GM21717 (cell line): ENCODE data around the gene EML4.

Source experiments
- ATAC-seq: cut with Tn5 transposase; IDR thresholded peaks from one replicate; pipeline ENCODE4 v1.9.1; 2021; ENCODE audit warnings: mild to moderate bottlenecking, moderate library complexity; ENCODE audit not compliant: unreplicated experiment

The EML4 gene

DNA sequence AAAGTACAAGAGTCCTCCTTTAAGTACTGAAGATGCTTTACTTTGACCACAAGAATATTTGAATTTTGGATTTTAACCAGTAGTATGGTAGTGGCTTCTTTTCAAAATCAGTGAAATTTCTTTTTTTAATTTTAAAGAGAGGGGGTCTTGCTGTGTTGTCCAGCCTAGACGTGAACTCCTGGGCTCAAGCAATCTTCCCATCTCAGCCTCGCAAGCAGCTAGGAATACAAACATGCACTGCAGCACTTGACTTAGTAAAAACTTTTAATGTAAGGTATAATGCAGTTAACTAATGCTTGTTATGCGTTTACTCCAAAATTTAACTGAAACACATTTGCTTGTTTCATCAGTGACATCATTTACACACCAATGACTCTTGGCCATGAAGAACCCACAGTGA is 49.6 kb downstream of the EML4 start:
- no peak for ATAC-seq

DNA sequence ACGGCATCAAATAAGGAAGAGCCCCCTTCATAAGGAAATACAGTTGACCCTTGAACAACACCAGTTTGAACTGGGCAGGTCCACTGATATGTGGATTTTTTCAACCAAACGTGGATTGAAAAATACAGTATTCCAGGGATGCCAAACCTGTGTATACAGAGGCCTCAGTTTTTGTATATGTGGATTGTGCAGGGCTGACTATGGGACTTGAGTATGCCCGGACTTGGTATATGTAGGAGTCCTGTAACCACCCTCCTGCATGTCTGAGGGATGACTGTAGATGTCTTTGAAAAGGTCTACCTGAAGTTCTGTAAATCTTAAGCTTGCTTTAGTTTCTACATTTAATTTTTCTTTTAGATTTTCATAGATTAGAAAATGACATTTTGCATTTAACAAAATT is 50.0 kb downstream of the EML4 start:
- ATAC-seq = no peak

DNA sequence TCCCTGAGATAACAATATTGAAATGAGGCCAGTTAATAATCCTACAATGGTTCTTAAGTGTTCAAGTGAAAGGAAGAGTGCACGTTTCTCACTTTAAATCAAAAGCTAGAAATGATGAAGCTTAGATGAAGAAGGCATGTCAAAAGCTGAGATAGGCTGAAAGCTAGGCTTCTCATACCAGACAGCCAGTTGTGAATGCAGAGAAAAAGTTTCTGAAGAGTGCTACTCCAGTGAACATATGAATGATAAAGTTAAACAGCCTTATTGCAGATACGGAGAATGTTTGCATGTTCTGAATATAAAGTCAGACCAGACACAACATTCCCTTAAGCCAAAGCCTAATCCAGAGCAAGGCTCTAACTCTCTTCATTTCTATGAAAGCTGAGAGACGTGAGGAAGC is 51.4 kb downstream of the EML4 start:
- ATAC-seq = no peak

DNA sequence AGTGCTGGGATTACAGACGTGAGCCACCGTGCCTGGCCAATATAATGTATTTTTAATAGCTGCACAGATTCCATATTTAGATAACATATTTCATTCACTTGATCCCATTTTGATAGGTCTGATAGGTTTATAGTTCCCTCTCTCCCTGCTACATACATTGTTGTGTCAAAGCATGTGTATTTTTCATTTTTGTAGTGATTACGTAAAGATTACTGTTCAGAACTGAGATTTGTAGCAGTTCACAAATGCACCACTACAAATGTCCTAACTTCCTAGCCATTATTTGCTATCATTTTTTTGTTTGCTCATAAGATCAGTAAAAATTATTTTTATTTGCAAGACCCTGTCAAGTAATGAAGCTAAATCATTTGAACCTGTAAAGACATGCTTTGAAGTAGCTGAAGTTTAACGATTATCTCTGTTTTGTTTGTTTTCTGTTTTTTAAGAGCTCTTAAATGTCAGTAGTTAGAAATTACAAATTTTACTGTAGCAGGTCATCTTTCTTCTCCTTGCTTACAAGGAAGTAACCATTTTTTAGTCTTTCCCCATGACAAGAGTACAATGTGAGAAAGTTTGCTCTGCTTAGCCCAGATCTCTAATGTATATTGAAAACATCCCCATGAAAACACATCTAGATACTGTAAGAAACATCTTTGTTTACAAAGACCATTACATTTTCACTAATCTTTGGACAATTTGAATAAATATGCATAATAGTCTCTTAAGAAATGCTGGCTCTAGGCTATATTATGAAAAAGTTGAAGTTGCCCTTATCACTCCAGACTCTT is 54.1 kb downstream of the EML4 start:
- ATAC-seq = no peak

DNA sequence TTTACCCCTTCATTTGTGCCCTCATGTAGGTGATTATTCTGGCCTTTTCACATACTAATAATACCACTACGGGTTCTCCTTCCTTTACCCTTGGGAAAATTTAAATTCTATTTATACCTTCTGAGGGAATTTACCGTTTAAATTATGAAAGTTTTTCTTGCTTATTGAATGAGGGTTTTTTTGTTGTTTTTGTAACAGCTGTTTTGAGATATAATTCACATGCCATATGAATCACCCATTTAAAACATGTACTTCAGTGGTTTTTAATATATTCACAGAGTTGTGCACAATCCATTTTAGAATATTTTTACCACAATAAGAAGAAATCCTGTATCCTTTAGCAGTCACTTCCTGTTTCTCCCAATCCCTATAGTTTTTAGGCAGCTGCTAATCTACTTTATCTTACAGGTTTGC is 54.7 kb downstream of the EML4 start:
- no peak for ATAC-seq

DNA sequence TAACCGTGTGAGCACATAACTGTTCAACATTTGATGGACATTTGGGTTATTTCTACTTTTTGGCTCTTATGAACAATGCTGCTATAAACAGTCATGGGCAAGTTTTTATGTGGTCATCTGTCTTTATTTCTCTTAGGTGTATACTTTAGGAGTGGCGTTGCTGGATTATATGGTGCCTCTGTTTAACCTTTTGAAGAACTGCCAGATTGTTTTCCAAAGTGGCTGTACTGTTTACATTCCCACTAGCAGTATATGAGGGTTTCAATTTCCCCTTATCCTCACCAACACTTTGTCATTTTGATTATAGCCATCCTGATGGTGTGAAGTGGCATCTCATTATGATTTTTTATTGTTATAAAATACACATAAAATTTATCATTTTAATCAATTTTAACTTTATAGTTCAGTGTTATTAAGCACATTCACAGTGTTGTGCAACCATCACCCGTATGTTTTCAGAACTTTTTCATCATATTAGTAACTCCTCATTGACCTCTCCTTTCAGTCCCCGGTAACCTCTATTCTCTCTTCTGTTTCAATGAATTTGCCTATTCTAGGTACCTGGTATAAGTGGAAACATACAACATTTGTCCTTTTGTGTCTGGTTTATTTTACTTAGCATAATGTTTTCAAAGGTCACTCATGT is 55.4 kb downstream of the EML4 start:
- no peak for ATAC-seq

DNA sequence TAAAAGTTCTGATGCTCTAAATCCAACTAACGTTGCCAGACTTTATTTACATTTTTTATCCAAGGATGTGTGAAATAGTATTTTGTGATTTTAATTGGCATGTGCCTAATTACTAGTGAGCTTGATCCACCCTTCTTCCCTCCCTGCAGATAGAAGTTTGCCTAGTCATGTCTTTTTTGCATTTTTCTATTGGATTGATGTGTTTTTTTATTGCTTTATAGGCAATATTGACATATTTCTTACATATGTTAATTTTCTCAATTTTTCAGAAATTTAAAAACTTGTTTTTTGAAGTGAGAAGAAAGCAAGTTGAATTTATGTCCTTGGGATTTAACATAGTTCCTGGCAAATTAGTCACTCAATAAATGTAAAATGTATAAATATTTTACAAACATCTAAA is 56.4 kb downstream of the EML4 start:
- no peak for ATAC-seq

DNA sequence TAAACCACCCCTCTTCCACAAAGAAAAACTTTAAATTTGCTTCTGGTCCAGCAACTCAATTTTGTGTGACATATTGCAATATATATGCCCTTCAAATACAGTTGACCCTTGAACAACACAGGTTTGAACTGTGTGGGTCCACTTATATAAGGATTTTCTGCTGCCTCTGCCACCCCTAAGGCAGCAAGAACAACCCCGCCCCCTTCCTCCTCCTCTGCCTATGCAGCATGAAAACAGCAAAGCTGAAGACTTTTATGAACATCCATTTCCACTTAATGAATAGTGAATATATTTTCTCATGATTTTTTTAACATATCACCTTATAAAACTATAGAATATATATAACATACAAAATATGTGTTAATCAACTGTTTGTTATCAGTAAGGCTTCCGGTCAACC is 58.3 kb downstream of the EML4 start:
- no peak for ATAC-seq

DNA sequence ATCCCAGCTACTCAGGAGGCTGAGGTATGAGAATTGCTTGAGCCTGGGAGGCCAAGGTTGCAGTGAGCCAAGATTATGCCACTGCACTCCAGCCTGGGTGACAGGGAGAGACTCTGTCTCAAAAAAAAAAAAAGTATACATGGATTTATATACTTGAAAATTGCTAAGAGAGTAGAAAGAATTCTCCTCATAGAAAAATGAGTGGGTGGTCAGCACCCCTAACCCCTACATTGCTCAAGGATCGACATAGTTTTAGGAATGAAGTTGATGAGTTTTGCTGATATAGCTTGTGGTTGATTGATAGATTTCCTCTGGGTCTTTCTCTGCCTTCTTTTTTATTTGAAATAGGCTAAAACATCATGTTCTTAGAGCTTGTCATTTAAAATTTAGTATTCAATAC is 58.9 kb downstream of the EML4 start:
- no peak for ATAC-seq

DNA sequence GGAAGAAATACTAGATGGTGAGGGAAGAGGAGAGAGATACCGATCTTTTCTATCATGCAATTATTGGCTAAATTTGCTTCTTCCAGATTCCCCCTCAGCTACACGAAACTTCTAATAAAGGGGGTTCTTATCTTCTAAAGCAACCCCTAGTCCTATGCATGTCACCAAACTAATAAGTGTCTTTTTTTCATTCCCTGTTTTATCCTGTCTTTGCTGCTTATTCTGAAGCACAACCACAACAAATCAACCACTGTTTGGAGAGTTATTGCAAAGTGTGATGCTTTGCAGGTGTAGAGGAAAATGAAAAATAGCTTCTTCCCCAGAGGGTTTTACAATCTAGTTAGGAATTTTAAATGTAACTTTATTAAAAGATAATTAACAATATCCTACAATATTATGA is 60.8 kb downstream of the EML4 start:
- no peak for ATAC-seq

DNA sequence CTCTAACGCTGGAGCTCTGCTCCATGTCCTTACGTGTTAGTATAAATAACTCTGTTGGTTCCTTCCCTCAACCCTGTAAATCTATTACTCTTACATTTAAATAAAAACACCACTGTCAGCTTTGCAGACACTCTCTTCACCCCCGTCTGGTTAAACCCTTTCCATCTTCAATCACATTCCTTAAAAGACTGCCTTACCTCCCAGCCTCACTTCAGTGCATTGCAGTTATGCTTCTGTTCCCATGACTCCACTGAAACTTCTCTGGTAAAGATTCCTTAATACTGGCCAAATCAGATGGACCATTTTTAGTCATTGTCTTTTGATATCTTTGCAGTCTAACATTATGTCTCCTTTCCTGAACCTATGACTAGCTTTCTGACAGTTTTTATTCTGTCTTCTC is 61.7 kb downstream of the EML4 start:
- ATAC-seq = no peak

DNA sequence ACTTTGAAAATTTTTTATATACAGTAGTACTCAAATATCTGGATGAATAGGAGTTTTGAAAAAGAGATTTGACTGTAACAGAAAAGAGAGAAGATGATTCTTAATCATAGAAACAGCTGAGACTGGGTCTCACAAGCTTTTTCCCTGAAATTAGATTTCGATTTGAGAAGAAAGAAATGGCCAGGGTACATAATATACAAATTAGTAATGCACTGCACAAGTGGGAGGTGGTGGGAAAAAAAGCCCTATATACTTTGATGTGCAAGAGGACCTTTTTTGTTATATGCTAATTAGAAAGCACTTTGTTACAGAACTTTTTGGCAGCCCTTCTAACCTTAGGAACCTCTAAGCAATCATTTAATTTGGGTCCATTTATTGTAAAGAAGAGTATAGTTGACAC is 62.9 kb downstream of the EML4 start:
- ATAC-seq = no peak

DNA sequence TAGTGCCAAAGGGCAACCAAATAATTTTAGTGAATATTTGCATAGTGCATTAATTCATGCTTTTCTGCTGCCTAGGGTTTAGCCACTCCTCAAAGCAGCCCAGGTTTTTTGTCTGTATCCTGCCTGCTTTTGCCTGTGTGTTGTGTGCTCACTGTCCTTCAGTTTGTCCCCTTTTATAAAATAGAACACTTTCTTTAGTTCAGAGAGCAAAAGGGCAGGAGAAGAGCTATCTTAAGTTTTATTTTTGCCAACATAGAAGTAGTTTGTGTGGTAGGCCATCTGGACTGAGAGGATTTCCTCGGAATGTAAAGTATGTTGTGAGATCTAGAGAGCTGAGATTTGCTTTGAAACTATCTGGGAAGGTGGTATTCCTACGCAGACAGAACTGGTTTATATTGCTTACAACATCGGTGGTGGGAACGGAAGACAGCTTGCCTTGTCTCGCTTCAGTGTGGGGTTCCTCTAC is 64.9 kb downstream of the EML4 start:
- ATAC-seq = no peak

DNA sequence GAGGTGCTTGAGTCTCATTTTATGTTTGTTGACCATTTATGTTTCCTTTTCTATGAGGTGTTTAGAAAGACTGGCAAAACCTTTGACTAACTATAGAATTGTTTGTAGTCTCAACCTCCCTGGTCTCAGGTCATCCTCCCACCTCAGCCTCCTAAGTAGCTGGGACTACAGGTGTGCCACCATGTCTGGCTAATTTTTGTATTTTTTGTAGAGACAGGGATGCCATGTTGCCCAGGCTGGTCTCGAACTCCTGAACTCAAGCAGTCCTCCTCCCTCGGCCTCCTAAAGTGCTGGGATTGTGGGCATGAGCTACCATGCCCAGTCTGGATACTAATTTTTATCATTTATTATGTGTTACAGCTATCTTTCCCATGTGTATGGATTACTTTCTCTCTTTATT is 67.8 kb downstream of the EML4 start:
- ATAC-seq = no peak

DNA sequence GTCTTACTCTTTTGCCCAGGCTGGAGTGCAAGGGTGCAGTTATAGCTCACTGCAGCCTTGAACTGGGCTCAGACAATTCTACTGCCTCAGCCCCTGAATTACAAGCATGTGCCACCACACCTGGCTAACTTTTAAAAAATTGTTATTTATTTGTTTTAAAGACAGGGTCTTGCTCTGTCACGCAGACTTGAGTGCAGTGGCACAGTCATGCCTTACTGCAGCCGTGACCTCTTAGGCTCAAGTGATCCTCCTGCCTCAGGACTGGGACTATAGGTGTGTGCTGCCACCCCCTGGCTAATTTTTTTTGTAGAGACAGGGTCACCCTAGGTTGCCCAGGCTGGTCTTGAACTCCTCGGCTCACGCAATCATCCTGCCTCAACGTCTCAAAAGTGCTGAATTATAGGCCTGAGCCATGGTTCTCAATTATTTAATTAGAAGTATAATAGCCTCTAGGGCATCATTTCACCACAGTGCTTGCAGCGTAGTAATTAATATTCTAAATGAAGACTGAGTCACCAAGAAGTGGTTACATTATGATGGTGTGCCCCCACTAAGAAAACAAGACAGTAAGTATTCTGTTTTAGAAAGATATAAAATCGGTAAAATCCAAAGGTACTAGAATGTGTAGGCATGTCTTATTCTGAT is 69.6 kb downstream of the EML4 start:
- ATAC-seq = no peak

DNA sequence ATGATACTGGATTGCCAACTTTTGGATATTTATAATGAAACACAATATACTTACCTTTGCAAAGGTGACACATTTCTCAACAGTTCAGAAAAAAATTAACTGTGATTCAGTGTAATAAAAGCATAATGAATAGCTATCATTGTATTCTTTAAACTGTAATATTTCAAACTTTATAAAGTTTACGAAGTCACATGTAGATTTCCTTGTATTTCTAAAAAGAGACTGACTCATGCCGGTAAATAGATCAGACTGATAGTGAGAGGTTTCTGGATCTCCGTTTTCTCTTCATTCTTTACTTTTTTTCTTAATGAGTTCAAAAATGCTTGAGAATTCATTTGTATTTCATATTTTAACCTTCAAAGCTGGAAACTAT is 70.1 kb downstream of the EML4 start:
- ATAC-seq = no peak

DNA sequence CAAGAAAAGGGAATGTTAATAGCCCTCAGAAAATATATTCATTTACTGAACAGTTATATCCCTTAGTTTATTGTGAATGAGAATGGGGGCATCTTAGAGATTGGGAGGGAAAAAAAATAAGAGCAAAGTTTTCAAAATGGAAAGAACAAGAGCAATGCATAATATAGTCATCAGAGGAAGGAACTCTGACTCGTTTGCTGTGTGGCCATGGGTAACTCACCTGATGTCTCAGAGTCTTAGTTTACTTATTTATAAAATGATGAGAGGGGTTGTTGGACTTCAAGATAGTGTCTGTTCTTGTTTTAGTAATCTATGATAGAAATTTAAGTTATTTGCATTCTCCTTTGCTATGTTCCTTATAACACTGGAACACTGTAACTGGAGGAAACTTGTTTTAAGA is 70.7 kb downstream of the EML4 start:
- ATAC-seq = no peak

DNA sequence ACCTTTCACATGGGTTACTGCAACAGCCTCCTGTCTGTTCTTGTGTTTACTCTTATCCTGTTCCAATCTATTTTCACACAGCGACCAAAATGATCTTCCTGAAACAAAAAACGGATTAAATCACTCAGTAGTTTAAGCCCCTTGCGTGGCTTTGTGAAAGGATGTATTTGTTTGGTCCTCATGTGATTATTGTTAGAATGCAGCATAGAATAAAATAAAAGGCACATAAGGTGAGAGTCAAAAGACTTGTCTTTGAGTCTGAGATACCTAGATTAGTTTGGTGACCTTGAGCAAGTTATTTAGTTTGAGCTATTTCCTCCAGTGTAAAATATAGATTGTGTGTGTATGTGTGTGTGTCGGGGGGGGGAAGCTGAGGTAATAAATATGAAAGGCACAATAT is 72.4 kb downstream of the EML4 start:
- ATAC-seq = no peak

DNA sequence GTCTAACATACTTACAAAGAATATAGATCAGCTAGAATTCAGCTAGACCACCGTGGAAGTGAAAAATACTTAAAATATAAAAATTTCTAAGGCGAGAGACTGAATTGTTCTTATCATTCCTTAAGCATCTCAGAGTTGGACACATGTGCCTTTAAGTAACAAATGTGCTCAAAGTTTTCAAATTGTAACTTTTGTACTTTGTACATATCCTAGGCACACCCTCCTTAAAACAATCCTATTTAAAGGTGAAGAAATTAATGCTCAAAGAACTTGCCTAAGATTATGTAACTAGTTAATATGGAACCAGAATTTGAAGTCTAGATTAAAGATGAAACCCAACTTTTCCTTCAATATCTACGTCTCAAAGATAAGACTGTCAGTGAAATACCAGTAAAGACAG is 74.1 kb downstream of the EML4 start:
- ATAC-seq = no peak

DNA sequence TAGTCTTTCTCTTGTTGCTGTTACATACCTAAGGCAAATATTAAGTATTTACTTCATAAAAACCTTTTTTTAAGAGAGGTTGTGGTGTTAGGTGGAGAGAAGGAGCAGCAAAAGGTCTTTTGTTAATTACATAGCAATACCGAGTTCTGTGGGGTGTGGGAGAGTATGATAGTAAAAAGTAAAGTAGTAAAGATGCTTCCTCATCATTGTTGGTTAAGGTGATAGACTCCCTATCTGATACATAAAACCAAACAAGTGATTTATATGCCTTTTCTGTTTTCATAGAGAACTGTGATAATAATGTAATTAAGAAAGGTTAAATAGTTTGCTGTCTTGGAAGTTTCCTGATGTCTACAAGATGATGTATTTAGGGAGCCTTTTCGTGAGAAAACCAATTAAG is 75.4 kb downstream of the EML4 start:
- ATAC-seq = no peak

DNA sequence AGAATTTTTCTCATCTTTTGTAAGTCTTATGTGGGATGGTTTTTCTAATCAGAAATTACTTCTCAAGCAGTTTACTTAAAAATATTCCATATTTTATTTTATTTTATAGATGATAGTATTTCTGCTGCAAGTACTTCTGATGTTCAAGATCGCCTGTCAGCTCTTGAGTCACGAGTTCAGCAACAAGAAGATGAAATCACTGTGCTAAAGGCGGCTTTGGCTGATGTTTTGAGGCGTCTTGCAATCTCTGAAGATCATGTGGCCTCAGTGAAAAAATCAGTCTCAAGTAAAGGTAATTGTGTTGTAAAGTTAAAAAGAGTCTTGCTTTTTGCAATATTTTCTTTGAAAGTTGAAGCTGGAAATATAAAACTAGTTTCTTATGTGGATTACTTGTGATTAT is 76.2 kb downstream of the EML4 start:
- ATAC-seq = no peak

DNA sequence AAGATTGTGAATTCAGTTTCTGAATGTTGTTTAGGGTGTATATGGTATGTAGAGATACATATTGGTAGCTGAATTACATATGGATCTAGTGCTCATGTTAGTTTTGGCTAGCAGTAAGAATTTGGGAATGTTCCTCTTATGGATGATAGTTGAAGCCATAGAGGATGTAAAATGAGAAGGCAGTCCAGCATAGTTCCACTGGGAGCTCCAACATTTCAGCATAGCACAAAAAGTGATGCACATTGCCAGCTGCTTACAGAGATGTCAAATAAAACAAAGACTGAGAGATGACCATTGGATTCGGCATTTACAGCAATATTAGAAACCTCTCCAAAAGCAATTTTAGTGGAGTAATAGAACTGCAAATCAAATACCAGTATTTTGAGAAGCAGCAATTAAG is 77.4 kb downstream of the EML4 start:
- ATAC-seq = no peak
